Fibroblast of pulmonary artery (primary cell): ENCODE measurements around the gene ZBTB44.

Source experiments
- DNase-seq: peaks from one replicate; pipeline ENCODE4 v3.0.0-alpha.2; 2010; ENCODE audit warnings: low read depth
- H3K4me3 ChIP-seq: replicated peaks from 2 replicates; pipeline ENCODE4 v1.5.1; 2011; ENCODE audit warnings: low read depth, mild to moderate bottlenecking, control low read depth, low read length, moderate library complexity
- TF ChIP-seq, protein P1 (sequence below): IDR thresholded peaks from 2 replicates; pipeline ENCODE4 v1.5.1; 2011; ENCODE audit warnings: mild to moderate bottlenecking, control low read depth, low read length, inconsistent platforms; ENCODE audit errors: missing control alignments

Gene ZBTB44

DNA sequence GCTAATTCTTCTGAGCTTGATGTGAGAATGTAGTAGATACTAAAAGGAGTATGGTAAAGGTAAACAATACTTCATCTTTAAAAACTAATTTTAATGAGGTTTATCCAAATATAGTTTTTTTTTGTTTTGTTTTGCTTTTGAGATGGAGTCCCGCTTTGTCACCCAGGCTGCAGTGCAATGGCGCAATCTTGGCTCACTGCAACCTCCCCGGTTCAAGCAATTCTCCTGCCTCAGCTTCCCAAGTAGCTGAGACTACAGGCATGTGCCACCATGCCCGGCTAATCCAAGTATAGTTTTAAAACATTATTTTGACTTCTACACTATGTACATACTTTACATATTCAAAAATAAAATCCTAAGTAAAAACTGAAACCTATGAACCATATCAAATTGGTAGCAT is 4.1 kb downstream of the ZBTB44 start:
- DNase-seq, result no peak
- TF ChIP-seq, protein P1, sequence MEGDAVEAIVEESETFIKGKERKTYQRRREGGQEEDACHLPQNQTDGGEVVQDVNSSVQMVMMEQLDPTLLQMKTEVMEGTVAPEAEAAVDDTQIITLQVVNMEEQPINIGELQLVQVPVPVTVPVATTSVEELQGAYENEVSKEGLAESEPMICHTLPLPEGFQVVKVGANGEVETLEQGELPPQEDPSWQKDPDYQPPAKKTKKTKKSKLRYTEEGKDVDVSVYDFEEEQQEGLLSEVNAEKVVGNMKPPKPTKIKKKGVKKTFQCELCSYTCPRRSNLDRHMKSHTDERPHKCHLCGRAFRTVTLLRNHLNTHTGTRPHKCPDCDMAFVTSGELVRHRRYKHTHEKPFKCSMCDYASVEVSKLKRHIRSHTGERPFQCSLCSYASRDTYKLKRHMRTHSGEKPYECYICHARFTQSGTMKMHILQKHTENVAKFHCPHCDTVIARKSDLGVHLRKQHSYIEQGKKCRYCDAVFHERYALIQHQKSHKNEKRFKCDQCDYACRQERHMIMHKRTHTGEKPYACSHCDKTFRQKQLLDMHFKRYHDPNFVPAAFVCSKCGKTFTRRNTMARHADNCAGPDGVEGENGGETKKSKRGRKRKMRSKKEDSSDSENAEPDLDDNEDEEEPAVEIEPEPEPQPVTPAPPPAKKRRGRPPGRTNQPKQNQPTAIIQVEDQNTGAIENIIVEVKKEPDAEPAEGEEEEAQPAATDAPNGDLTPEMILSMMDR, result no peak

DNA sequence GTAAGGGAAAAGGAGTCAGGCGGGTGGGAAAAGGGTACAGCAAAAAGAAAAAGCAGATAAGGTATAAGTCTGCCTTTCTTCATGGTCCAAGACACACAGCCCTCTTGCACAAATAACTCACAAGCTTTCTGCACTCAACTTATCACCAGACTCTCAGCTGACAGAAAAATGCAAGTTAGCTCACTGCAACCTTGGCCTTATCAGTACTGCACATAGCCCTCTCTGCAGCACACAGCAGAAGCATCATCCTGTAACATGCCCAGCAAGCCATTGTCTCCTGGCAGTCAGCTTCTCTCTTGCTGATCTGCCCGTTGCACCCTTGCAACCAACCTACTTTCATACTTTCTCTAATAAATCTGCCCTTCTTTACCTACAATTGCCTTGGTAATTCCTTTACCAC is 5.8 kb downstream of the ZBTB44 start:
- TF ChIP-seq, protein P1, result no peak
- peak; percentile 26 for DNase-seq
- H3K4me3 ChIP-seq, result no peak overlapping the region

More for the DNA sequence above, 4.1 kb downstream of the ZBTB44 start:
- H3K4me3 ChIP-seq, result no peak overlapping the region

DNA sequence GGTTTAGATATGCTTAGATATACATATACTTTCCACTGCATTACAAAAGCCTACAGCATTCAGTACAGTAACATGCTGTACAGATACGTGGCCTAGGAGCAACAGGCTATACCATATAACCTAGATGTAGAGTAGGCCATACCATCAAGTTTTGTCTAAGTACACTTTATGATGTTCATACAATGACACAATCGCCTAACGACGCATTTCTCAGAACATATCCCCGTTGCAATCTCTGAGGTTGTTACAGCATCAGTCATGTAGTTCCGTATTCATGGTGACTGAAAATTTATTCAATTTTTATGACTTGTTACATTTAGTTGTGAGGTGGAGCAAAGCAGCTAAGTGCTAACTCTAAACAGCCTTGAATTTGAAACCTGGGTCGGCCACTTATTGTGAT is 6.7 kb downstream of the ZBTB44 start:
- no peak overlapping the region for H3K4me3 ChIP-seq
- DNase-seq, result no peak
- TF ChIP-seq, protein P1, result no peak

DNA sequence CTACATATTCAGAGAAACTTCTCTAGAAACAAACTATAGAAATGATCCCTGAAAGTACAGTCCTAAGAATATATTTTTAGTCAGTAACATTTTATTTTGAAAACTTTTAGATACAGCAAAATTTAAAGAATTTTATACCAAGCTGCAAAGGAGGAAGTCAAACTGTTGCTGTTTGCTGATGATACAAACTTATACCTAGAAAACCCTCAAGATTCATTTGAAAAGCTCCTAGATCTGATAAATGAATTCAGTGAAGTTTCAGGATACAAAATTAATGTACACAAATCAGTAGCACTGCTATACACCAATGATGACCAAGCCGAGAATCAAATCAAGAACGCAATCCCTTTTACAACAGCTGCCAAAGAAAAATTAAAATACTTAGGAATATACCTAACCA is 10.1 kb downstream of the ZBTB44 start:
- H3K4me3 ChIP-seq, result no peak overlapping the region
- TF ChIP-seq, protein P1, result no peak
- no peak for DNase-seq

DNA sequence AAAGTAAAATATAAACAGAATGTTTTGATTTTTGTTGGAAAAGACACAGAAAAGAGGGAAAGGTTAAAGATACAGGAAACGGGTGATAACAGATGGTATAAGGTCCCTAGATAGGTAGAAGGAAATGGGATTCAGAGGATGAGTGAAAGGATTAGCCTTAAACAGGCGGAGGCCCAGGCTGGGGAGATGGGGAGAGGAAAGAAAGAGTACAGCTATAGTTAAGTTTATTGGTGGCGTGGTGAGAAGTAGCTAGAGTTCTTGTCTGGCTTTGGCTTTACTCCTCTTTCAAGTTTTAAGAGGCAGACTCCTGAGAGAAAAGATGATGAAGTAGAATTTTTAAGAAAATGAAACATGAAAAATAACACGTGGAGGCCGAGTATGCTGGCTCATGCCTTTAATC is 13.7 kb downstream of the ZBTB44 start:
- DNase-seq, result no peak

DNA sequence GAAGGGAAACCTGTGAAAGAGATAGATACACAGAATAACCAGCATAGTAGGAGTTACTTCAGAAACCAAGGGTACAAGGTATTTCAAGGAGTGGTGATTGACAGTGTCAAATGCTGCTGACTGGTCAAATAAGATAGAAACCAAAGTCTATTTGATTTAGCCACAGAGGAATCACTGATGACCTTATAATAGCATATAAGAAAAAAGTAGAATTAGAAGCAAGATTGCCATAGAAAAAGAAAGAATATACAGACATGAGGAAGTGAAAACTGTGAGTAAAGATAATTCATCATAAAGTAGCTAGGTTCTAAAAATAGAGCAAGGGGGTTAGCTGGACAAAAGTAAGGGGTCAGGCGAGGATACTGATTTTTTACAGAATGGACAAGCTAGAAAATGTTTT is 14.2 kb downstream of the ZBTB44 start:
- no peak for DNase-seq
- TF ChIP-seq, protein P1, result no peak
- H3K4me3 ChIP-seq, result no peak overlapping the region

More for the DNA sequence above, 13.7 kb downstream of the ZBTB44 start:
- TF ChIP-seq, protein P1, result no peak
- H3K4me3 ChIP-seq, result no peak overlapping the region

DNA sequence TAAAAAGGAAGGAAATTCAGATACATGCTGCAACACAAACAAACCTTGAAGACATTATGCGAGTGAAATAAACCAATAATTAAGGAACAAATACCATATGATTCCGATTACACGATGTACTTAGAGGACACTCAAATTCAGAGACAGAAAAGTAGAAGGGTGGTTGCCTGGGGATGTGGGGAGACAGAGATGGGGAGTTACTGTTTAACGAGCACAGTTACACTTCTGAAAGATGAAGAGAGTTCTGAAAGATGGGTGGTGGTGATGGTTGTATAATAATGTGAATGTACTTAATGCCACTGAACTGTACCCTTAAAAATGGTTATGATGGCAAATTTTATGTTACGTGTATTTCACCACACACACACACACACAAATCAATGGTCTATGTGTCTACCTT is 14.7 kb downstream of the ZBTB44 start:
- TF ChIP-seq, protein P1, result no peak
- H3K4me3 ChIP-seq, result no peak overlapping the region
- DNase-seq, result no peak
